IPS DF 19.7 (cell line): ENCODE results near the gene ATP6V1G2.
"Not testable (repeated sequence)": the region's sequence is repeated elsewhere in the genome, so short reads cannot be mapped to it uniquely, and the experiment has no call there.

Experiments used
- DNase-seq: peaks from one replicate; pipeline ENCODE4 v3.0.0-alpha.2; 2013; ENCODE audit warnings: low read depth, low spot score

Gene ATP6V1G2

GRCh38 chr6:31575952-31576685 lies 29.7 kb upstream of the ATP6V1G2 start:
- no peak for DNase-seq

GRCh38 chr6:31575335-31575901 lies 29.0 kb upstream of the ATP6V1G2 start, which contains the start of gene TNF:
TNF (plus strand) TSS chr6:31575565; CDS start chr6:31575742, 177 bp downstream.
- no peak for DNase-seq

GRCh38 chr6:31574106-31575061 lies 28.0 kb upstream of the ATP6V1G2 start:
- DNase-seq, result no peak

- DNase-seq, result no peak
Observed at GRCh38 chr6:31573239-31574105, 27.1 kb upstream of the ATP6V1G2 start.

GRCh38 chr6:31572041-31572911 lies 25.9 kb upstream of the ATP6V1G2 start, which contains the start of gene LTA:
LTA (plus strand) TSS chr6:31572289; CDS start chr6:31572743, 454 bp downstream.
- no peak for DNase-seq

GRCh38 chr6:31569861-31570536 lies 23.6 kb upstream of the ATP6V1G2 start:
- DNase-seq, result no peak

- DNase-seq, result no peak
Observed at GRCh38 chr6:31568537-31568961, 22.1 kb upstream of the ATP6V1G2 start.

GRCh38 chr6:31567531-31568370 lies 21.3 kb upstream of the ATP6V1G2 start:
- DNase-seq, result no peak

GRCh38 chr6:31560697-31561058 lies 14.3 kb upstream of the ATP6V1G2 start:
- DNase-seq, result no peak

GRCh38 chr6:31559958-31560696 lies 13.7 kb upstream of the ATP6V1G2 start:
- no peak for DNase-seq

- no peak for DNase-seq
Observed at GRCh38 chr6:31559606-31559957, 13.2 kb upstream of the ATP6V1G2 start.

GRCh38 chr6:31558631-31559500 lies 12.5 kb upstream of the ATP6V1G2 start:
- no peak for DNase-seq

- DNase-seq, result no peak
Observed at GRCh38 chr6:31558318-31558625, 11.9 kb upstream of the ATP6V1G2 start.

- no peak for DNase-seq
Observed at GRCh38 chr6:31557443-31558317, 11.3 kb upstream of the ATP6V1G2 start.

- DNase-seq, result no peak
Observed at GRCh38 chr6:31556307-31556706, 9.9 kb upstream of the ATP6V1G2 start.

- DNase-seq, result not testable (repeated sequence)
Observed at GRCh38 chr6:31551371-31551770, 5.0 kb upstream of the ATP6V1G2 start.
